Astrocyte (in vitro differentiated cells and primary cell): Measurements from ENCODE around the gene TAF5L. TPM values are rescaled to one million over a fixed set of nuclear protein-coding genes. Genes with fewer than 3 reads are reported as not detected.

Source experiments
- DNase-seq: peaks from one replicate; pipeline ENCODE4 v3.0.0-alpha.2; 2010; ENCODE audit warnings: low read depth
- FAIRE-seq: peaks from 2 replicates; lab custom pipeline; 2011; peaks lifted over from hg19 to GRCh38; lab: Jason Lieb, UNC
- H2AFZ ChIP-seq: 2 replicates; pipeline ENCODE4 v1.6.0; 2012; ENCODE audit warnings: low read depth, low read length, inconsistent platforms
- H3K27ac ChIP-seq: 2 replicates; pipeline ENCODE4 v1.5.1; 2011; ENCODE audit warnings: low read depth, low read length, inconsistent platforms
- H3K27me3 ChIP-seq: 2 replicates; pipeline ENCODE4 v1.6.0; 2011; ENCODE audit warnings: low read length, inconsistent platforms; ENCODE audit not compliant: insufficient read depth
- H3K36me3 ChIP-seq: 2 replicates; pipeline ENCODE4 v1.5.1; 2011; ENCODE audit warnings: low read length, inconsistent platforms; ENCODE audit not compliant: insufficient read depth
- H3K4me1 ChIP-seq: 2 replicates; pipeline ENCODE4 v1.5.1; 2011; ENCODE audit warnings: low read length, inconsistent platforms; ENCODE audit not compliant: insufficient read depth
- H3K4me2 ChIP-seq: 2 replicates; pipeline ENCODE4 v1.6.0; 2012; ENCODE audit warnings: low read length, inconsistent platforms
- H3K4me3 ChIP-seq: 2 replicates; pipeline ENCODE4 v1.5.1; 2011; ENCODE audit warnings: low read depth, mild to moderate bottlenecking, low read length, inconsistent platforms; ENCODE audit not compliant: insufficient read depth
- H3K79me2 ChIP-seq: 2 replicates; pipeline ENCODE4 v1.6.0; 2012; ENCODE audit warnings: mild to moderate bottlenecking, low read length, inconsistent platforms; ENCODE audit not compliant: insufficient read depth
- H3K9ac ChIP-seq: 2 replicates; pipeline ENCODE4 v1.6.0; 2012; ENCODE audit warnings: mild to moderate bottlenecking, low read length, inconsistent platforms
- H3K9me3 ChIP-seq: 2 replicates; pipeline ENCODE4 v1.5.1; 2012; ENCODE audit warnings: low read depth, mild to moderate bottlenecking, low read length, inconsistent platforms; ENCODE audit not compliant: insufficient read depth
- H4K20me1 ChIP-seq: 2 replicates; pipeline ENCODE4 v1.6.0; 2012; ENCODE audit warnings: low read length, inconsistent platforms; ENCODE audit not compliant: insufficient read depth
- H3K27ac Mint-ChIP-seq: one replicate; pipeline ENCODE4 v1.8.0; 2021; ENCODE audit warnings: mild to moderate bottlenecking, mixed read lengths; ENCODE audit not compliant: unreplicated experiment
- H3K27me3 Mint-ChIP-seq: one replicate; pipeline ENCODE4 v1.8.0; 2021; ENCODE audit warnings: low read depth, mixed read lengths; ENCODE audit not compliant: unreplicated experiment
- H3K36me3 Mint-ChIP-seq: one replicate; pipeline ENCODE4 v1.8.0; 2021; ENCODE audit warnings: low read depth, mixed read lengths; ENCODE audit not compliant: unreplicated experiment
- H3K4me1 Mint-ChIP-seq: one replicate; pipeline ENCODE4 v1.8.0; 2021; ENCODE audit warnings: low read depth, mixed read lengths; ENCODE audit not compliant: unreplicated experiment
- H3K4me3 Mint-ChIP-seq: one replicate; pipeline ENCODE4 v1.8.0; 2021; ENCODE audit warnings: mild to moderate bottlenecking, moderate library complexity, mixed read lengths; ENCODE audit not compliant: unreplicated experiment
- H3K9me3 Mint-ChIP-seq: one replicate; pipeline ENCODE4 v1.8.0; 2021; ENCODE audit warnings: mild to moderate bottlenecking, mixed read lengths; ENCODE audit not compliant: unreplicated experiment
- EZH2 ChIP-seq: IDR thresholded peaks from 2 replicates; pipeline ENCODE4 v1.6.1; 2012; ENCODE audit warnings: mild to moderate bottlenecking, low read length, inconsistent platforms; ENCODE audit not compliant: insufficient read depth
- total RNA-seq: library from RNA; stranded (reverse); gene quantifications from 2 replicates; pipeline ENCODE4 v1.2.1, GENCODE V29; 2021
- TF ChIP-seq, protein P1 (sequence below): IDR thresholded peaks from 2 replicates; pipeline ENCODE4 v1.5.1; 2011; ENCODE audit warnings: low read depth, mild to moderate bottlenecking, inconsistent platforms, low read length, moderate library complexity; ENCODE audit not compliant: insufficient read depth

Gene TAF5L
- total RNA-seq, 1 donor from 2014 or later = 23.5 TPM

DNA sequence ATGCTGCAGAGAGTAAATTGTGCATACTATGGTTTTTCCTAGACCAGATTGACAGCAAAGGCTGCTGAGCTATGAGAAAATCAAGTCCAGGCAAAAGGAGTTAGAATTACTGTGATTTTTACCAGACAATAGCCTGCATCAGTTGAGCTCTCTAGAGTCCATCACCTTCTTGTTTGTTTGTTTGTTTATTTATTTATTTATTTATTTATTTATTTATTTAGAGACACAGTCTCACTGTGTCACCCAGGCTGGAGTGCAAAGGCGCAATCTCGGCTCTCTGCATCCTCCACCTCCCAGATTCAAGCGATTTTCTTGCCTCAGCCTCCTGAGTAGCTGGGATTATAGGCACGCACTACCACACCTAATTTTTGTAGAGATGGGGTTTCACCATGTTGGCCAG is 43.2 kb downstream of the TAF5L start:
- H3K36me3 ChIP-seq = no peaks in the 10 kb centered on the region
- H2AFZ ChIP-seq = no peak overlapping the region
- no peak overlapping the region for H3K4me2 ChIP-seq
- H4K20me1 ChIP-seq = no peaks in the 10 kb centered on the region
- no peak for FAIRE-seq
- H3K27me3 ChIP-seq = peaks cover 3% of the 10 kb centered on the region
- Mint-ChIP-seq H3K9me3 (no peaks in the 10 kb centered on the region), H3K27me3 (no peaks in the 10 kb centered on the region), H3K4me1 (peaks cover 12% of the 10 kb centered on the region), H3K36me3 (no peaks in the 10 kb centered on the region), H3K4me3 (no peak overlapping the region), H3K27ac (no peak overlapping the region)
- DNase-seq = no peak
- H3K4me1 ChIP-seq = peaks cover 7% of the 10 kb centered on the region
- H3K9me3 ChIP-seq = no peaks in the 10 kb centered on the region
- TF ChIP-seq, protein P1, sequence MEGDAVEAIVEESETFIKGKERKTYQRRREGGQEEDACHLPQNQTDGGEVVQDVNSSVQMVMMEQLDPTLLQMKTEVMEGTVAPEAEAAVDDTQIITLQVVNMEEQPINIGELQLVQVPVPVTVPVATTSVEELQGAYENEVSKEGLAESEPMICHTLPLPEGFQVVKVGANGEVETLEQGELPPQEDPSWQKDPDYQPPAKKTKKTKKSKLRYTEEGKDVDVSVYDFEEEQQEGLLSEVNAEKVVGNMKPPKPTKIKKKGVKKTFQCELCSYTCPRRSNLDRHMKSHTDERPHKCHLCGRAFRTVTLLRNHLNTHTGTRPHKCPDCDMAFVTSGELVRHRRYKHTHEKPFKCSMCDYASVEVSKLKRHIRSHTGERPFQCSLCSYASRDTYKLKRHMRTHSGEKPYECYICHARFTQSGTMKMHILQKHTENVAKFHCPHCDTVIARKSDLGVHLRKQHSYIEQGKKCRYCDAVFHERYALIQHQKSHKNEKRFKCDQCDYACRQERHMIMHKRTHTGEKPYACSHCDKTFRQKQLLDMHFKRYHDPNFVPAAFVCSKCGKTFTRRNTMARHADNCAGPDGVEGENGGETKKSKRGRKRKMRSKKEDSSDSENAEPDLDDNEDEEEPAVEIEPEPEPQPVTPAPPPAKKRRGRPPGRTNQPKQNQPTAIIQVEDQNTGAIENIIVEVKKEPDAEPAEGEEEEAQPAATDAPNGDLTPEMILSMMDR = no peak
- TF ChIP-seq EZH2 = no peak
- H3K4me3 ChIP-seq = no peak overlapping the region
- no peaks in the 10 kb centered on the region for H3K79me2 ChIP-seq
- no peak overlapping the region for H3K27ac ChIP-seq
- no peak overlapping the region for H3K9ac ChIP-seq

DNA sequence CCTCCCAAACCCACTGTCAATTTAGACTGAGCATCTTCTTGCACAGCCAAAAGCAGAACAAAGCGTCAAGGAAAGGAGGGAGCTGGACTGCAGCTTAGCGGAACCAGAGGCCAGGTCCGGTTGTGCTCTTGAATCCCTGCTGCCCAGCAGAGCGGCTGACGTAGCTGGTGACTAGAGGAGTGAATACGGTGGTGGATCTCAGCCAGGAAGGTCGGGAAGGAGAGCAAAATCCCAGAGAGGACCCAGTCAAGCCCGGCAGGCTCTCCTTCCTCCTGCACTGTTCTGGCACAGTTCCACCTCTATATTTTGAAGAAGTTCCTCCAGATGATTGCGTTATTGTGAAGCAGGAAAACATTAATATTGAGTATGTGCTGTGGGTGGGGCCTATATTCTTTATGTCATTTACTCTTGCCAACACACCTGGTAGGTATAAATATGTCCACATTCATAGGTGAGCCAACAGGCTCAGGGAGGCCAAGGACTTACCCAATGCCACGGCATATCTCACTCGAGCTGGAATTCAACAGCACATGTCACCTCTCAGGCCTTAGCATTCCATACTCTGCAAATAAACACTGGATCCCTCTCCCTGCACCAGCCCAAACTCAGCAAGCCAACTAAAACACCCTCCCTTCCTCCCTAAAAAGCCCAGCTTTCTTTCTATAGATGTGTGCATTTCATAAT is 43.8 kb downstream of the TAF5L start:
- H3K36me3 ChIP-seq = no peaks in the 10 kb centered on the region
- FAIRE-seq = no peak
- no peaks in the 10 kb centered on the region for H3K9me3 ChIP-seq
- Mint-ChIP-seq H3K27ac (no peak overlapping the region), H3K36me3 (no peaks in the 10 kb centered on the region), H3K27me3 (no peaks in the 10 kb centered on the region), H3K4me3 (no peak overlapping the region), H3K4me1 (peaks cover 12% of the 10 kb centered on the region), H3K9me3 (no peaks in the 10 kb centered on the region)
- H3K27me3 ChIP-seq = peaks cover 3% of the 10 kb centered on the region
- no peak overlapping the region for H3K4me2 ChIP-seq
- H2AFZ ChIP-seq = no peak overlapping the region
- peak; percentile 23 for DNase-seq
- TF ChIP-seq, protein P1 = no peak
- no peak for TF ChIP-seq EZH2
- no peak overlapping the region for H3K9ac ChIP-seq
- peaks cover 7% of the 10 kb centered on the region for H3K4me1 ChIP-seq
- H4K20me1 ChIP-seq = no peaks in the 10 kb centered on the region
- no peak overlapping the region for H3K27ac ChIP-seq
- no peak overlapping the region for H3K4me3 ChIP-seq
- no peaks in the 10 kb centered on the region for H3K79me2 ChIP-seq

DNA sequence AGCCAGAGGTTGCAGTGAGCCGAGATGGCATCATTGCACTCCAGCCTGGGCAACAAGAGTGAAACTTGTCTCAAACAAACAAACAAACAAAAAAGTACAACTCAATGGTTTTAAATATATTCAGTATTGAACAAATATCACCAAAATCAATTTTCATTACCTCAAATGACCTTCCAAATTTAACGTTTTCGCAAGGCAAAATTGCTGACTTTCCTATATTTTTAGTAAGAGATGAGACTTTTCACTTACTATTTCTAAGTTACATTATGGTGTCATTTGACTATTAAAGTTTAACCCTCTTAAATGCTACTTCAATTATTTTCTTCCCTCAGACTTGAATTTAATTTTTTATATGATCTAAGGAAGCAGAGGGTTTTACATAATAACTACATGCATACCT is 44.4 kb downstream of the TAF5L start:
- H3K4me1 Mint-ChIP-seq = peaks cover 12% of the 10 kb centered on the region
- Histone ChIP-seq H3K4me3 (no peak overlapping the region), H3K4me2 (no peak overlapping the region), H4K20me1 (no peaks in the 10 kb centered on the region), H2AFZ (no peak overlapping the region), H3K9ac (no peak overlapping the region), H3K79me2 (no peaks in the 10 kb centered on the region), H3K27me3 (peaks cover 3% of the 10 kb centered on the region), H3K4me1 (peaks cover 7% of the 10 kb centered on the region), H3K27ac (no peak overlapping the region), H3K9me3 (no peaks in the 10 kb centered on the region), H3K36me3 (no peaks in the 10 kb centered on the region)
- no peak overlapping the region for H3K4me3 Mint-ChIP-seq
- DNase-seq = no peak
- FAIRE-seq = no peak
- H3K36me3 Mint-ChIP-seq = no peaks in the 10 kb centered on the region
- H3K27ac Mint-ChIP-seq = no peak overlapping the region
- H3K27me3 Mint-ChIP-seq = no peaks in the 10 kb centered on the region
- TF ChIP-seq EZH2 = no peak
- H3K9me3 Mint-ChIP-seq = no peaks in the 10 kb centered on the region
